Measurements from ENCODE around the gene TMEM59.
"Not testable (repeated sequence)": the region's sequence is repeated elsewhere in the genome, so short reads cannot be mapped to it uniquely, and the experiment has no call there.

TMEM59 gene

GRCh38 chr1:54014009-54014629 lies 38.9 kb downstream of the TMEM59 start:
- in situ Hi-C loops (cut with HindIII; ENCODE audit: low sequenced_read_pairs), result loop anchor here (5.0 kb wide), 2 partner anchors 42 to 97 kb away; no protein-coding TSS in a partner anchor

GRCh38 chr1:54013393-54014008 lies 39.5 kb downstream of the TMEM59 start:
- in situ Hi-C loops (cut with HindIII; ENCODE audit: low sequenced_read_pairs), result loop anchor here (5.0 kb wide), 2 partner anchors 41 to 96 kb away; no protein-coding TSS in a partner anchor

GRCh38 chr1:54012863-54013262 lies 40.1 kb downstream of the TMEM59 start:
- in situ Hi-C loops (cut with HindIII; ENCODE audit: low sequenced_read_pairs), result loop anchor here (5.0 kb wide), 2 partner anchors 41 to 96 kb away; no protein-coding TSS in a partner anchor

- in situ Hi-C loops (cut with HindIII; ENCODE audit: low sequenced_read_pairs), result loop anchor here (5.0 kb wide), 2 partner anchors 40 to 95 kb away; no protein-coding TSS in a partner anchor
These were observed 41.0 kb downstream of the TMEM59 start for GRCh38 chr1:54012008-54012325.

- in situ Hi-C loops (cut with HindIII; ENCODE audit: low sequenced_read_pairs), result loop anchor here (5.0 kb wide), 2 partner anchors 39 to 94 kb away; no protein-coding TSS in a partner anchor
These were observed 41.5 kb downstream of the TMEM59 start for GRCh38 chr1:54011316-54012007.

GRCh38 chr1:54010415-54011117 lies 42.4 kb downstream of the TMEM59 start:
- in situ Hi-C loops (cut with HindIII; ENCODE audit: low sequenced_read_pairs), result loop anchor here (5.0 kb wide), 2 partner anchors 38 to 93 kb away; no protein-coding TSS in a partner anchor

- in situ Hi-C loops (cut with HindIII; ENCODE audit: low sequenced_read_pairs), result no loop called here
These were observed 43.6 kb downstream of the TMEM59 start for GRCh38 chr1:54009406-54009805.

GRCh38 chr1:54008876-54009275 lies 44.1 kb downstream of the TMEM59 start:
- in situ Hi-C loops (cut with HindIII; ENCODE audit: low sequenced_read_pairs), result no loop called here

- in situ Hi-C loops (cut with HindIII; ENCODE audit: low sequenced_read_pairs), result no loop called here
These were observed 45.4 kb downstream of the TMEM59 start for GRCh38 chr1:54007613-54008012.

- in situ Hi-C loops (cut with HindIII; ENCODE audit: low sequenced_read_pairs), result no loop called here
These were observed 46.5 kb downstream of the TMEM59 start for GRCh38 chr1:54006508-54006907.

- in situ Hi-C loops (cut with HindIII; ENCODE audit: low sequenced_read_pairs), result loop anchor here (5.0 kb wide), 1 partner anchor 93 kb away; no protein-coding TSS in a partner anchor
These were observed 48.4 kb downstream of the TMEM59 start for GRCh38 chr1:54004481-54005049.

GRCh38 chr1:54003750-54004480 lies 49.1 kb downstream of the TMEM59 start:
- in situ Hi-C loops (cut with HindIII; ENCODE audit: low sequenced_read_pairs), result loop anchor here (5.0 kb wide), 1 partner anchor 93 kb away; no protein-coding TSS in a partner anchor

- in situ Hi-C loops (cut with HindIII; ENCODE audit: low sequenced_read_pairs), result loop anchor here (5.0 kb wide), 1 partner anchor 94 kb away; no protein-coding TSS in a partner anchor
These were observed 49.8 kb downstream of the TMEM59 start for GRCh38 chr1:54003249-54003646.

GRCh38 chr1:54002544-54003248 lies 50.3 kb downstream of the TMEM59 start:
- in situ Hi-C loops (cut with HindIII; ENCODE audit: low sequenced_read_pairs), result loop anchor here (5.0 kb wide), 1 partner anchor 95 kb away; no protein-coding TSS in a partner anchor

- in situ Hi-C loops (cut with HindIII; ENCODE audit: low sequenced_read_pairs), result loop anchor here (5.0 kb wide), 1 partner anchor 96 kb away; no protein-coding TSS in a partner anchor
These were observed 51.4 kb downstream of the TMEM59 start for GRCh38 chr1:54001591-54001990.

- in situ Hi-C loops (cut with HindIII; ENCODE audit: low sequenced_read_pairs), result loop anchor here (5.0 kb wide), 1 partner anchor 97 kb away; no protein-coding TSS in a partner anchor
These were observed 53.1 kb downstream of the TMEM59 start for GRCh38 chr1:53999920-54000319.

- in situ Hi-C loops (cut with HindIII; ENCODE audit: low sequenced_read_pairs), result no loop called here
These were observed 54.8 kb downstream of the TMEM59 start for GRCh38 chr1:53998223-53998622.

- in situ Hi-C loops (cut with HindIII; ENCODE audit: low sequenced_read_pairs), result no loop called here
These were observed 57.3 kb downstream of the TMEM59 start for GRCh38 chr1:53995683-53996082.

GRCh38 chr1:53994516-53994915 lies 58.5 kb downstream of the TMEM59 start:
- in situ Hi-C loops (cut with HindIII; ENCODE audit: low sequenced_read_pairs), result not testable (repeated sequence)
